HG03095 (cell line): ENCODE measurements around the gene NSUN2.

ENCODE experiments used
- ATAC-seq: cut with Tn5 transposase; IDR thresholded peaks from one replicate; pipeline ENCODE4 v1.9.1; 2021; ENCODE audit warnings: moderate library complexity; ENCODE audit not compliant: unreplicated experiment

Gene NSUN2

DNA sequence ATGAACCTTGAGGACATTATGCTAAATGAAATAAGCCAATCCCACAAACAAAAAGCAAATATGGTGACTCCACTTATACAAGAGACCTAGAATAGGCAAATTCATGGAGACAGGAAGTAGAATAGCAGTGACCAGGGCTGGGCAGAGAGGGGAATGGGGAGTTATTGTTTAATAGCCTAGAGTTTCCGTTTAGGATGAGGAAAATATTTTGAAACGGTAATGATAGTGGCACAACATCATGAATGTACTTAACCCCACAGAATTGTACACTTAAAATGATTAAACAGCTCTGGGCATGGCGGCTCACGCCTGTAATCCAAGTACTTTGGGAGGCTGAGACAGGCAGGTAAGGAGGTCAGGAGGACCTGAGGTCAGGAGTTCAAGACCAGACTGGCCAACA, 65.8 kb downstream of the NSUN2 start:
- no peak for ATAC-seq

DNA sequence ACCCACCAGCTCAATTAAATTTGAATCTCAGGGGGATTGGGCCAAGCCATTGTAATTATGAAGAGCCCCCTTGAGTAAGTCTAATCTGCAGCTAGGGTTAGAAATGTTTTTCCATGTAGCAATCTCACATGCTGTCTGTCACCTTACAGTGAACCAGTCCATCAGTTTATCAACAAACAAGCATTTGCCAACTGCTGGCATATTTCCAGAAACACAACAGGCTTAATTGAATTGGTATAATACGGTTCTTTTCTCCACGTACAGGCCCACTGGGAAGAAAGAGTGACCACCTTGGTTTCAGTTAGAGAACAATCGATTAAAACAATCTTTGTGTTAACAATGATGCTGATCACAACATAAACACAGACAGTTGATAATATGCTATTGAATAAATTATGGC, 67.4 kb downstream of the NSUN2 start:
- ATAC-seq: no peak

DNA sequence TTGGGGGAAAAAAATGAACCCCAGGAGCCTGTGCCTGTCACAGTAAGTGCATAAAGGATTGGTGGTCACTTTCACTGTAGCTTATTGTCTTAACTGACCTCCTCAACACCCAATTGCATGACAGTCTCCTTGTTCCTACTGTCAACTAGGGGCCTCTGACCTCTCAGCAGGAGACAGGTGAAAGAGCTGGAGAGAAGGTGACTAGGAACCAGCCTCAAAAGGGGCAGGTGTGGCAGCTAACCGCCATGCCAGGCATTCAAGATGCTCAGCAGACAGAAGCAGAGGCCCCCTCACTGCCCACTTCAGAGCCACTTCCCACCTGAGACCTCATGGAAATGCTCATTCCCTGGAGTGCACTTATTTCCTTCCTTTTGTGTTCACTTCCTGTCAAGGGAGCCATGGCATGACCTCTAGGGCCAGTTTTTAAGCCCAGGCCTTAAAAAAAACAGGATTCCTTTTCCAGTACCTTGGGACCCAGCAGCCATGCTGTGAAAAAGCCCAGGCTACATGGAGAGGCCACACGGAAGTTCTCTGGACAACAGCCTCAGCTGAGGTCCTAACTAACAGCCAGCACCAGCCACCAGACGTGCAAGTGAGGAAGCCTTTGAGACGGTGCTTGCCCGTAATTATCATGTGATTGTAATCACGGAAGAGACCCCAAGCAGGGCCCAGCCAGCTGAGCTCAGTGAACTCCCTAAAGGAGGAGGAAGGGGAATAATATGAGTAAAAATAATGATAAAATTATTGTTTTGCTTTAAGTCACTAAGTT, 74.9 kb downstream of the NSUN2 start:
- ATAC-seq: no peak

DNA sequence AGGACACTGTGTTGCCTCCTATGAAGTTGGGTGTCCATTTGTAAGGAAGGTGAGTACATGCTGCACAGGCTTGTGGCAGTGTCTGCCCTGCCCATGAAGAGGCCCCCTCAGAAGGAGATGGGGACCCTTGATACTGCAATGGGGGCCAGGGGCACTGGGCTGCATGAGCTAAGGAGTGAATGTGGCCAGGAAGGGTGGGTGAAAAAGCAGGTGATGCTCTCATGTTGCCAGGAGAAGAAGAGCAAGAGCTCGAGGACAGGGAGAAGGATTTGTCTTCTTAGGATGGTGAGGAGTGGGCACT, 76.1 kb downstream of the NSUN2 start:
- no peak for ATAC-seq

DNA sequence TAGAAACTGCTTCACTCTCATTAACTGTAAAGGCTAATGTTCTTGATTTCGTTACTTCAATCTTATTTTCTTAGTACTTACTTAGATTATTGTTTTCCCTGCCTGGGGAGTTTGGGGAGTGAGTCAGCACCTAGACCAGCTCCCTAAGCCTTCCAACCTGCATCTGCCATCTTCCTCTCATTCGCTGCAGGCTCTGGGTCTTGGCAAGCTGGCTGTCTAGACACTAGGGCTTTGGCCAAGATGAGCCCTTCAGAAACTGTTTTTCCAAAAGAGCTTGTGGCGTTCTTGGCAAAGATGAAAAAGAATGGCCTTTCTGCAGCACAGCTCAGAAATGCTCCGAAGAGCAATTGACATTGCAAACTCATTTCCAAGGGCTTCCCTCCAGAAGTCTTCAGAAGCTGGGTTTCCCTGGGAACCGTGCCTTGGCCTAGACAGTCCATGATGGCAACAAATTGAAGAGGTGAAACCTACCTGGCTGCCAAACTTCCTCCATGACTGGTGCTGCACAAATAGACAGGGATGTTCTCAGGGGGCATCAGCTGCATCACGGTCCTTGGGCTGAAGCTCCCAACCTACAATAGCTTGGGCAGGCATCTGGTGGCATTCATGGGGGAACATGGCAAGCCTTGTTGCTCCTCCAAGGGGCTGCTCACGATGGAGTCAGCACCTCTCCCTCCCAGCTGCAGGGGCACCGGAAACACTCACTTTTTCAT, 76.6 kb downstream of the NSUN2 start:
- ATAC-seq: no peak

DNA sequence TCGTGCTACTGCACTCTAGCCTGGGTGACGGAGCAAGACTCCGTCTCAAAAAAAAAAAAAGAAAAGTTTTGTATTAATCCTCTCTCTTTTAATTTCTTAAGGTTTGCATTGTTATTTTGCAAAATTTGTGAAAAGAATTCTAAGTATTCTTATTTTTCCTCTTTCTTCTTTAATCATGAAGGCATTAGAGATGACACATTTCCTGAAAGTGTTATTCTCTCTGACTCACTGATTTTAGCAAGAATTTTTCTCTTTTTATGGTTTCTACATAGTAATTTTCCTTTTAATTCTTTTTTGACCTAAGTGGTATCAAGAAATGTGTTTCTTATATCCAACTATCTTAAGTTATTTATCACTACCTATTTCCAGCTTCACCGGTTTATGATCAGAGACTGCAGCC, 78.0 kb downstream of the NSUN2 start:
- ATAC-seq: no peak

DNA sequence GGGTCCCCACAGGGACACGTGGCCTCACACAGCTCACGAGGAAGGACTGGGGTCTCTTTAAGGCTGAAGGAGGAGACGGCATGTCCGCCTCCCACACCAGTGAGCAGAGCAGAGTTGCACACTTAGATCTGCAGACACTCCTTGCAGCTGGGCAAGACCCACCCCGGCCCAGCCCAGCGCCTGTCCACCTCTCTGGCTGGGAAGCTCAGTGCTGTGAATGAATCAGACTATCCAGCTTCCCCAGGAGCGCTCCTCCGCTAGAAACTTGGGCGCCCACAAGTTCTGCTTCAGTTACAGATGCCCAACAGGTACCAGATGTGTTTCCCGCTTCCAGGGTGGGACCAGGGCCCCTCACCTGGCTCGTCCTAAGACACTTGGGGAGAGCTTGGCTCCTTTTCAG, 78.9 kb downstream of the NSUN2 start:
- no peak for ATAC-seq

DNA sequence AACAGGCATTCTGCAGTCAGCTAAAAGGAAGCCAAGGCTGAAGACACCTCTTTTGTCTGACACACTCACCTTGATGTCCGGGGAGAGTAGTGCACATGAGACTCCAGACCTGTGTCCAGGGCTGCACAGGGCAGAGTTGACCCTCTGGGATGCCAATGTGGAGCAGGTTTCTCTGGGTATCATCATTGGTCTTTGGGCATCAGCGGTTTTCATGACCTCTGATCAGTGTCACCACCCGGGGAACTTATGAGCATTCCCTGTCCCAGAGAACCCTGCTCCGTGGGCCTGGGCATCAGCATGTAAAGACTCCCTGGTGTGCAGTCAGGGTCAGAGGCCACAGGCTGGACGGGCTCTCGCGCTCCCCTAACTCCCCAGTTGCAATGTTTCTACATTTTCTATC, 80.2 kb downstream of the NSUN2 start:
- no peak for ATAC-seq

DNA sequence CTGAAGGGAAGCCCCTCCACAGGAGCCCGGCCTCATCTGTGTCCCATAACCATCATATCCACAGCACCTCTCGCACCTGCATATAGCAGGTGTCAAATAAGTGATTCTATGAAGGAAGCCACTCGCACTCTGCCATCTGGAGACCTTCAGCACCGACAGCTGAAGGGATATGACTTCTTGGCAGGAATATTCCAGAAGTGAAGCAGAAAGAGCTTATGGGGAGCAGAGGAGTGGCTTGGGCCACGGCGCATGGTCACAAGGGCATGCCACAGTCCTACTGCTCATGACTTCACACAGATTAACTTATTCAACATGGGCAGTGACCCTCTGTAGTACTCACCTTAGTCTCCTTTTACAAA, 80.9 kb downstream of the NSUN2 start:
- ATAC-seq: no peak

DNA sequence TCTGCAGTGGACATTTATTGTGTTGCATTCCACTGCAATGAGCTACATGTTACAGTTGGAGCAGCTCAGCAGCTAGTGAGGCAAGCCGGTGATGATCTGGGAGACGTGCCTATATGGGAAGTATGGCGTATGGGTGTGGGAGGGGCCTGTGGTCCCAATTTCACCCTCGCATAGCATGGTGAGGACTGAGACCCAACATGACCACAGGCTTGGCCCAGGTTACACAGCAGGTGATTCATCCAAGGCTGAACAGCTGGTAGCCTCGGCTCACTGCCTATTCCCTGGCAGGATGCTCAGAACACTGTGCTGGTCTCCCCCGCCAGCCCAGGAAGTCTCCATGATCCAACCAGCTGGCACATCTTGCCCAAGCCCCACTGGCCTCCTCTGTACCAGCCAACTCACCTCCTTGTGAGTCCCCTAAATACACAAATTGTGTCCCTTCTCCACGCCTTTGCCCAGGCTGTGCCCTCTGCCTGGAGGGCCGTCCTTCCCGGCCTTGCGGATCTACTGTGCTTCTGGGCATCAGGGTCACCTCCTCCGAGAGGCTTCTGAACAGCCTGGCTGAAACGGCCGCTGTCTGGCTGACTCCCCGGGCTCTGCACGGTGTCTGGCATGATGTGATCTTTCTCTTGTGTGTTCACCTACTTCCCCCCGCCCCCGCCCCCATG, 81.4 kb downstream of the NSUN2 start:
- no peak for ATAC-seq

DNA sequence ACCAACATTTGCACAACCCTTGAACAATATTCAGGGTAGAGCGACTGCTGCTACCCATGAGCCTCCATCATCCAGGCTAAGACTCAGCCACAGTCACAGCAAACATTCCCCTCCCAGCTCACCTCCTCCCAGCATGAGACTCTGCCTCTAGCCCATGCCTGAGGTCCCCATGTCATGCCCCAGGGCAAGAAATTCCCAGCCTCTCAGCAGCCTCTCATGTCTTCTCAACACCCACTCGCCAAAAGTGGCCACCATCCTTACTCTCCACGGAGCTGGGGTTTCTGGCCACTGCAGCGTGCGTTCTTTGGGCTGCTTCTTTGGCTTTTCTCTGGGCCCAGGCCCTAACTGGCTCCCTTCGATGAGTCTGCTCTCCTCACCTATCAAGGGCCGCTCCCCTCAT, 82.2 kb downstream of the NSUN2 start:
- no peak for ATAC-seq
